ENCODE data around the gene KDM2A.
"Not testable (repeated sequence)": the region's sequence is repeated elsewhere in the genome, so short reads cannot be mapped to it uniquely, and the experiment has no call there.

Gene KDM2A

GRCh38 chr11:67199751-67200150, 80.7 kb downstream of the KDM2A start:
- Histone ChIP-seq H3K27me3 (ENCODE audit: control insufficient read depth in 1 of 2, insufficient read depth in 1 of 2, low read length in 2 of 2) (no peaks in the 10 kb centered on the region), H2AK5ac (ENCODE audit: low read length, severe bottlenecking) (no peak overlapping the region), H2AFZ (ENCODE audit: low read depth, low read length) (no peak overlapping the region), H2BK12ac (ENCODE audit: low read length in 2 of 2) (no peak overlapping the region), H2BK15ac (ENCODE audit: low read depth, poor library complexity, severe bottlenecking) (no peak overlapping the region), H3K4me3 (ENCODE audit: insufficient read depth in 1 of 2, low read depth in 1 of 2, low read length in 2 of 2) (no peak overlapping the region), H4K8ac (ENCODE audit: low read length) (no peak overlapping the region), H3K9me3 (ENCODE audit: control insufficient read depth, low read length) (no peaks in the 10 kb centered on the region), H3K27ac (ENCODE audit: low read length, poor library complexity, severe bottlenecking) (no peak overlapping the region), H3K79me1 (replicated peaks; ENCODE audit: low read length, poor library complexity, severe bottlenecking) (peaks cover 21% of the 10 kb centered on the region), H2BK120ac (ENCODE audit: low read depth, low read length) (no peak overlapping the region), H3K4ac (ENCODE audit: low read depth in 1 of 2, low read length in 2 of 2) (no peak overlapping the region), H3K36me3 (ENCODE audit: control insufficient read depth in 1 of 2, insufficient read depth in 2 of 2, low read depth in 1 of 2, low read length in 2 of 2) (peaks cover 13 to 33% of the 10 kb centered on the region in 2 experiments), H3K14ac (ENCODE audit: low read length in 2 of 2) (no peak overlapping the region), H3K18ac (ENCODE audit: low read depth in 1 of 2, low read length in 2 of 2) (no peak overlapping the region), H3K9ac (ENCODE audit: low read length) (no peak overlapping the region), H2BK5ac (ENCODE audit: low read depth, low read length, poor library complexity, severe bottlenecking) (no peak overlapping the region), H4K91ac (ENCODE audit: low read length) (no peak overlapping the region), H3K23ac (ENCODE audit: low read length in 2 of 2) (no peak overlapping the region), H3K4me2 (ENCODE audit: low read length, poor library complexity, severe bottlenecking) (no peak overlapping the region), H3K4me1 (ENCODE audit: control insufficient read depth, insufficient read depth, low read depth, low read length) (peaks cover 8% of the 10 kb centered on the region)
- no peak for DNase-seq

GRCh38 chr11:67202028-67202427, 83.0 kb downstream of the KDM2A start:
- Histone ChIP-seq H3K14ac (ENCODE audit: low read length in 2 of 2) (no peak overlapping the region), H3K4me3 (ENCODE audit: insufficient read depth in 1 of 2, low read depth in 1 of 2, low read length in 2 of 2) (no peak overlapping the region), H2BK15ac (ENCODE audit: low read depth, poor library complexity, severe bottlenecking) (no peak overlapping the region), H3K18ac (ENCODE audit: low read depth in 1 of 2, low read length in 2 of 2) (no peak overlapping the region), H3K4ac (ENCODE audit: low read depth in 1 of 2, low read length in 2 of 2) (no peak overlapping the region), H4K91ac (ENCODE audit: low read length) (no peak overlapping the region), H3K79me1 (replicated peaks; ENCODE audit: low read length, poor library complexity, severe bottlenecking) (peaks cover 23% of the 10 kb centered on the region), H2BK5ac (ENCODE audit: low read depth, low read length, poor library complexity, severe bottlenecking) (no peak overlapping the region), H3K9ac (ENCODE audit: low read length) (no peak overlapping the region), H3K4me2 (ENCODE audit: low read length, poor library complexity, severe bottlenecking) (no peak overlapping the region), H2AFZ (ENCODE audit: low read depth, low read length) (no peak overlapping the region), H3K27me3 (ENCODE audit: control insufficient read depth in 1 of 2, insufficient read depth in 1 of 2, low read length in 2 of 2) (no peaks in the 10 kb centered on the region), H3K27ac (ENCODE audit: low read length, poor library complexity, severe bottlenecking) (no peak overlapping the region), H3K23ac (ENCODE audit: low read length in 2 of 2) (no peak overlapping the region), H2AK5ac (ENCODE audit: low read length, severe bottlenecking) (no peak overlapping the region), H3K4me1 (ENCODE audit: control insufficient read depth, insufficient read depth, low read depth, low read length) (peaks cover 8% of the 10 kb centered on the region), H4K8ac (ENCODE audit: low read length) (no peak overlapping the region), H2BK120ac (ENCODE audit: low read depth, low read length) (no peak overlapping the region), H3K9me3 (ENCODE audit: control insufficient read depth, low read length) (no peaks in the 10 kb centered on the region), H3K36me3 (ENCODE audit: control insufficient read depth in 1 of 2, insufficient read depth in 2 of 2, low read depth in 1 of 2, low read length in 2 of 2) (peaks cover 18 to 46% of the 10 kb centered on the region in 2 experiments), H2BK12ac (ENCODE audit: low read length in 2 of 2) (no peak overlapping the region)
- DNase-seq: no peak
- 99% methylated on average over 3 of the region's 3 CpGs for WGBS

DNA sequence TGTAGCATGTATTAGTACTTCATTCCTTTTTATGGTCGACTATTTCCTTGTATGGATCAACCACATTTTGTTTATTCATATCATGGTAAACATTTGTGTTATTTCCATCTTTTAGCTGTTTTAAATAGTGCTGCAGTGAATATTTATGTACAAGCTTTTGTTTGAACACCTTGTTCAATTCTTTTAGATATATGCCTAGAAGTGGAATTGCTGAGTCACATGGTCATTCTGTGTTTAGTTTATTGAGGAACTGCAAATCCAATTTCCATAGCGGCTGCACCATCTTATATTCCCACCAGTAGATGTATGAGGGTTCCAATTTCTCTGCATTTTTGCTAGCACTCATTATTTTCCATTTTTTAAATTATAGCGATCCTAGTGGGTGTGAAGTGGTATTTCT, 85.8 kb downstream of the KDM2A start:
- H3K4me3 ChIP-seq (ENCODE audit: insufficient read depth in 1 of 2, low read depth in 1 of 2, low read length in 2 of 2): no peak overlapping the region
- no peak overlapping the region for H4K91ac ChIP-seq (ENCODE audit: low read length)
- no peak overlapping the region for H2BK5ac ChIP-seq (ENCODE audit: low read depth, low read length, poor library complexity, severe bottlenecking)
- peaks cover 34 to 62% of the 10 kb centered on the region in 2 experiments for H3K36me3 ChIP-seq (ENCODE audit: control insufficient read depth in 1 of 2, insufficient read depth in 2 of 2, low read depth in 1 of 2, low read length in 2 of 2)
- no peak overlapping the region for H3K4me2 ChIP-seq (ENCODE audit: low read length, poor library complexity, severe bottlenecking)
- H3K27ac ChIP-seq (ENCODE audit: low read length, poor library complexity, severe bottlenecking): no peak overlapping the region
- no peak overlapping the region for H3K4ac ChIP-seq (ENCODE audit: low read depth in 1 of 2, low read length in 2 of 2)
- no peak overlapping the region for H2AK5ac ChIP-seq (ENCODE audit: low read length, severe bottlenecking)
- H4K8ac ChIP-seq (ENCODE audit: low read length): no peak overlapping the region
- no peak overlapping the region for H2BK15ac ChIP-seq (ENCODE audit: low read depth, poor library complexity, severe bottlenecking)
- H3K4me1 ChIP-seq (ENCODE audit: control insufficient read depth, insufficient read depth, low read depth, low read length): peaks cover 3% of the 10 kb centered on the region
- H3K79me1 ChIP-seq (replicated peaks; ENCODE audit: low read length, poor library complexity, severe bottlenecking): peaks cover 35% of the 10 kb centered on the region
- no peaks in the 10 kb centered on the region for H3K9me3 ChIP-seq (ENCODE audit: control insufficient read depth, low read length)
- no peak overlapping the region for H3K23ac ChIP-seq (ENCODE audit: low read length in 2 of 2)
- no peak overlapping the region for H3K9ac ChIP-seq (ENCODE audit: low read length)
- DNase-seq: no peak
- WGBS: no CpG with 5 or more reads among the region's 3 CpGs
- H3K27me3 ChIP-seq (ENCODE audit: control insufficient read depth in 1 of 2, insufficient read depth in 1 of 2, low read length in 2 of 2): no peaks in the 10 kb centered on the region
- no peak overlapping the region for H3K14ac ChIP-seq (ENCODE audit: low read length in 2 of 2)
- no peak overlapping the region for H3K18ac ChIP-seq (ENCODE audit: low read depth in 1 of 2, low read length in 2 of 2)
- no peak overlapping the region for H2BK12ac ChIP-seq (ENCODE audit: low read length in 2 of 2)
- no peak overlapping the region for H2AFZ ChIP-seq (ENCODE audit: low read depth, low read length)
- no peak overlapping the region for H2BK120ac ChIP-seq (ENCODE audit: low read depth, low read length)

DNA sequence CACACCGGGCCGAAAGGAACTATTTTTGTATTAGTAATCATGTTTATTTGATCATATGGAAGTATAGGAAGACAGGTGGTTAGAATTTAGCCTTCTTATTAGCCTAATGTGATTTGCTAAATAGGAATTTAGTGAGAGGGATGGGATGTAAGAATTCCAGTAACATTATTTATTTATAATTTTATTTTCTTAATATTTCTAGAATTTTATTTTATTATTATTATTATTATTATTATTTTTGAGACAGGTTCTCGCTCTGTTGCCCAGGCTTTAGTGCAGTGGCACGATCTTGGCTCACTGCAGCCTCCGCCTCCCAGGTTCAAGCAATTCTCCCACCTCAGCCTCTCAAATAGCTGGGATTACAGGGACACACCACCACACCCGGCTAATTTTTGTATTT, 90.2 kb downstream of the KDM2A start:
- H3K27me3 ChIP-seq (ENCODE audit: control insufficient read depth in 1 of 2, insufficient read depth in 1 of 2, low read length in 2 of 2); H3K23ac ChIP-seq (ENCODE audit: low read length in 2 of 2); H2BK5ac ChIP-seq (ENCODE audit: low read depth, low read length, poor library complexity, severe bottlenecking); H3K4ac ChIP-seq (ENCODE audit: low read depth in 1 of 2, low read length in 2 of 2); DNase-seq; H3K18ac ChIP-seq (ENCODE audit: low read depth in 1 of 2, low read length in 2 of 2); H2BK15ac ChIP-seq (ENCODE audit: low read depth, poor library complexity, severe bottlenecking); H2BK120ac ChIP-seq (ENCODE audit: low read depth, low read length); H4K8ac ChIP-seq (ENCODE audit: low read length); H3K14ac ChIP-seq (ENCODE audit: low read length in 2 of 2); H2AK5ac ChIP-seq (ENCODE audit: low read length, severe bottlenecking); H2BK12ac ChIP-seq (ENCODE audit: low read length in 2 of 2); H3K4me2 ChIP-seq (ENCODE audit: low read length, poor library complexity, severe bottlenecking); H3K9me3 ChIP-seq (ENCODE audit: control insufficient read depth, low read length); H3K4me1 ChIP-seq (ENCODE audit: control insufficient read depth, insufficient read depth, low read depth, low read length); H3K9ac ChIP-seq (ENCODE audit: low read length); H3K4me3 ChIP-seq (ENCODE audit: insufficient read depth in 1 of 2, low read depth in 1 of 2, low read length in 2 of 2); H3K27ac ChIP-seq (ENCODE audit: low read length, poor library complexity, severe bottlenecking); H2AFZ ChIP-seq (ENCODE audit: low read depth, low read length); H4K91ac ChIP-seq (ENCODE audit: low read length): not testable (repeated sequence)
- 100% methylated on average over 6 of the region's 6 CpGs for WGBS
- H3K79me1 ChIP-seq (replicated peaks; ENCODE audit: low read length, poor library complexity, severe bottlenecking): peaks cover 29% of the 10 kb centered on the region
- peaks cover 35 to 78% of the 10 kb centered on the region in 2 experiments for H3K36me3 ChIP-seq (ENCODE audit: control insufficient read depth in 1 of 2, insufficient read depth in 2 of 2, low read depth in 1 of 2, low read length in 2 of 2)

All from mesenchymal stem cell (in vitro differentiated cells and primary cell).